HEK293 (cell line): ENCODE data around the gene NDC1.

Experiments used
- FEZF1 ChIP-seq: fragments of 450-650 bp; formaldehyde crosslinking; IDR thresholded peaks from 2 replicates; pipeline ENCODE4 v1.5.1; 2016; ENCODE audit warnings: missing biosample characterization, missing genetic modification characterization
- GLI4 ChIP-seq: fragments of 450-650 bp; formaldehyde crosslinking; IDR thresholded peaks from 2 replicates; pipeline ENCODE4 v1.5.1; 2016; ENCODE audit warnings: missing biosample characterization, missing genetic modification characterization
- HIC1 ChIP-seq: fragments of 450-650 bp; formaldehyde crosslinking; IDR thresholded peaks from 2 replicates; pipeline ENCODE4 v1.5.1; 2016; ENCODE audit warnings: missing biosample characterization, missing genetic modification characterization
- IKZF3 ChIP-seq: fragments of 450-650 bp; IDR thresholded peaks from 2 replicates; pipeline ENCODE4 v1.5.0; 2018; ENCODE audit warnings: missing biosample characterization, mild to moderate bottlenecking, missing genetic modification characterization, moderate library complexity
- KLF10 ChIP-seq: fragments of 450-650 bp; IDR thresholded peaks from 2 replicates; pipeline ENCODE4 v1.5.1; 2018; ENCODE audit warnings: missing biosample characterization, mild to moderate bottlenecking, missing genetic modification characterization
- MZF1 ChIP-seq: fragments of 450-650 bp; formaldehyde crosslinking; IDR thresholded peaks from 2 replicates; pipeline ENCODE4 v1.5.1; 2017; ENCODE audit warnings: missing biosample characterization, missing genetic modification characterization, borderline replicate concordance
- OSR2 ChIP-seq: fragments of 450-650 bp; formaldehyde crosslinking; IDR thresholded peaks from 2 replicates; pipeline ENCODE4 v1.5.1; 2016; ENCODE audit warnings: missing biosample characterization, missing genetic modification characterization
- OVOL3 ChIP-seq: fragments of 450-650 bp; formaldehyde crosslinking; IDR thresholded peaks from 2 replicates; pipeline ENCODE4 v1.5.1; 2016; ENCODE audit warnings: missing biosample characterization, missing genetic modification characterization
- PRDM10 ChIP-seq: fragments of 450-650 bp; formaldehyde crosslinking; IDR thresholded peaks from 2 replicates; pipeline ENCODE4 v1.5.1; 2016; ENCODE audit warnings: missing biosample characterization, missing genetic modification characterization
- ZBTB10 ChIP-seq: fragments of 450-650 bp; formaldehyde crosslinking; IDR thresholded peaks from 2 replicates; pipeline ENCODE4 v1.5.1; 2016; ENCODE audit warnings: missing biosample characterization, missing genetic modification characterization
- ZBTB17 ChIP-seq: fragments of 450-650 bp; formaldehyde crosslinking; IDR thresholded peaks from 2 replicates; pipeline ENCODE4 v1.5.1; 2016; ENCODE audit warnings: missing biosample characterization, missing genetic modification characterization
- ZBTB49 ChIP-seq: fragments of 450-650 bp; formaldehyde crosslinking; IDR thresholded peaks from 2 replicates; pipeline ENCODE4 v1.5.1; 2016; ENCODE audit warnings: missing biosample characterization, missing genetic modification characterization, low read depth
- ZEB2 ChIP-seq: fragments of 450-650 bp; formaldehyde crosslinking; IDR thresholded peaks from 2 replicates; pipeline ENCODE4 v1.5.1; 2016; ENCODE audit warnings: missing biosample characterization, missing genetic modification characterization
- ZNF10 ChIP-seq: fragments of 450-650 bp; formaldehyde crosslinking; IDR thresholded peaks from 2 replicates; pipeline ENCODE4 v1.5.1; 2017; ENCODE audit warnings: missing biosample characterization, missing genetic modification characterization
- ZNF114 ChIP-seq: fragments of 450-650 bp; formaldehyde crosslinking; IDR thresholded peaks from 2 replicates; pipeline ENCODE4 v1.5.0; 2017; ENCODE audit warnings: missing biosample characterization, missing genetic modification characterization
- ZNF2 ChIP-seq: fragments of 450-650 bp; formaldehyde crosslinking; IDR thresholded peaks from 2 replicates; pipeline ENCODE4 v1.5.1; 2016; ENCODE audit warnings: missing biosample characterization, missing genetic modification characterization
- ZNF366 ChIP-seq: fragments of 450-650 bp; formaldehyde crosslinking; conservative IDR thresholded peaks from 2 replicates; pipeline ENCODE4 v1.5.1; 2016; ENCODE audit warnings: missing biosample characterization, missing genetic modification characterization
- ZNF449 ChIP-seq: fragments of 450-650 bp; formaldehyde crosslinking; IDR thresholded peaks from 2 replicates; pipeline ENCODE4 v1.5.1; 2017; ENCODE audit warnings: missing biosample characterization, mild to moderate bottlenecking, missing genetic modification characterization, moderate library complexity
- ZNF830 ChIP-seq: fragments of 450-650 bp; IDR thresholded peaks from 2 replicates; pipeline ENCODE4 v1.5.0; 2018; ENCODE audit warnings: missing biosample characterization, missing genetic modification characterization, low read depth, mild to moderate bottlenecking, moderate library complexity
- ZSCAN30 ChIP-seq: fragments of 450-650 bp; IDR thresholded peaks from 2 replicates; pipeline ENCODE4 v1.5.1; 2018; ENCODE audit warnings: missing biosample characterization, mild to moderate bottlenecking, missing genetic modification characterization, moderate library complexity

Gene NDC1

GRCh38 chr1:53732912-53733317, 105.2 kb downstream of the NDC1 start (continued):
- TF ChIP-seq OSR2 (tag by site-specific recombination) (peak; percentile 36; the same call in 1 of the 2 replicates), ZNF2 (tag by site-specific recombination) (peak; percentile 30; the same call in 1 of the 2 replicates), OVOL3 (tag by site-specific recombination) (peak; percentile 87), IKZF3 (tag by site-specific recombination) (peak; percentile 83), HIC1 (tag by site-specific recombination) (0 out of 2 replicates have a peak, but pooled peaks have one; percentile 49), ZNF830 (no peak), ZNF366 (tag by site-specific recombination) (peak; percentile 85), ZNF449 (peak; percentile 12; the same call in 1 of the 2 replicates), KLF10 (tag by site-specific recombination) (0 out of 2 replicates have a peak, but pooled peaks have one; percentile 32), FEZF1 (tag by site-specific recombination) (peak; percentile 67), ZBTB17 (tag by site-specific recombination) (no peak), ZSCAN30 (tag by site-specific recombination) (peak; percentile 55), MZF1 (tag by site-specific recombination) (peak; percentile 48; the same call in 1 of the 2 replicates), ZNF114 (no peak), PRDM10 (tag by site-specific recombination) (peak; percentile 75), ZEB2 (tag by site-specific recombination) (peak; percentile 92), GLI4 (tag by site-specific recombination) (no peak), ZNF10 (tag by site-specific recombination) (no peak), ZBTB10 (tag by site-specific recombination) (no peak), ZBTB49 (tag by site-specific recombination) (no peak)
